Hematopoietic multipotent progenitor cell treated with erythropoietin and hydrocortisone succinate and interleukin-3 and kit ligand, for 4 days (in vitro differentiated cells): ENCODE measurements around the gene DLX2.

Source experiments
- DNase-seq: peaks from one replicate; pipeline ENCODE4 v3.0.0-alpha.2; 2015

The DLX2 gene

DNA sequence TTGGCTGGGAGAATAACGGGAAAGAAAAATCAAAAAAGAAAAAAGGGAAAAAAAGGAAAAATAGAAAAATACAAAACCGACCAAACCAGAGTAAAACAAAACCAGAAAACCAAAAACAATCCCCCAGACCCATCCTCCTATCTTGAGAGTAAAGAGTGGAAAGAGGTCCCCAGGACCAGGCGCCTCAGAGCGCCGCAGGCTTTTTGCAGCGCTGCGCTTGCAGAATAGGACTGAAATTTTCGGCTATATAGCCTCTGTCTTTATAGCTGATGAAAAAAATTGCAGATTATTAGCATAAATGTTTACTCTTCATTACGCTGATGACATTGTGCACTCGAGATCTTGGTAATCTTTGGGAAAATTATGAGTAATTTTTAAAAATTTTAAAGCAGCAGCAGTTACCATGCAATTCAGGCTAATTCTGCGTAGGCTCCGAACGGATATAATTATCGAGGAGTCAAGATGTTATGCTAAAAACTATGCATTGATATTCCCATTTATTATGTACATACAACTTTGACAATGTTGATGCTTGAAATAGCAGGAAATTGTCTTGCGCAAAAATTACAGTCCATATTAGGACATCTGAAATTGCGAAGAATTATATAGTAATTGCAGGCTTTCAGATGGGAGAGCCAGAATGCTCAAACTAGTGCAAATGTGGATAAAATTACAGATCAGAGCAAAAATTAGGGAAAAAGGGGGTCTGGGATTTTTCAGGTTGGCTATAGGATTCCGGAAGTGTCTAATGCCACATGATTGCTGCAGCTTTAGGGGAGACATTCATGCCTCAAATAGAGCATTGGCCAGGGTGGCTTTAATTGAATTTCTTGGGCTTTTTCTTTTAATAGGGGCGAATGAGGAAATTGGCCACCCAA lies 9.0 kb downstream of the DLX2 start:
- DNase-seq: no peak

DNA sequence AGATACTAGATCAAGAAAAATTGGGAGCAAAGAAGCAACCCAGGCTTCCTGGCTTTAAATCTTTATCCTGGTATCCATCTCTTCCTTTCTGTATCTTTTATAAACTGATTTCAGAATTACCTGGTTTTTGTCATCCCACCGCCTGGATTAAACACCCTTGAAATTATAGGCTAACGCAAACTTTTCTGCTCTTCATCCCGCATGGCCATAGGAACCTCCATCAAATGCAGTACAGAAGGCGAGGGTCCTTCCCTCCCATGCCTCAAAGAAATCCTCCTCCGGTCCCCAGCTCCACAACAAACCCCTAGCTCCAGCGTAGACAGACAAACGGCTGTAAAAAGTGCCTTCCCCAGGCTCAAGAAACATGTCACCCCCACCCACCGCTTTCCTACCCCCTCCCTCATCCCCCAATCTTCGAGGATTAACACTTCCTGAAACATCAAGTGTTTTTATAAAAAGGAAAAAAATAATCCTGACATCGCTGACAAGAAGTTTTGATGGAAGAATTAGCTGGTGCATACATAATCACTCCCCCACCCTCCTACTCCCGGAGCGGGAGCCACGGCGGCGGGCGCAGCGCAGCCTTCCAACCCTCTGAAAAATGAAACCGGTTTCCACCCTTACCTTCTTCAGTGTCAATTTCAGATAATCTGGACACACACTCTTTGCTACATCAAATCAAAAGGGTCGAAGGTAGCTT lies 9.8 kb downstream of the DLX2 start:
- DNase-seq: no peak

DNA sequence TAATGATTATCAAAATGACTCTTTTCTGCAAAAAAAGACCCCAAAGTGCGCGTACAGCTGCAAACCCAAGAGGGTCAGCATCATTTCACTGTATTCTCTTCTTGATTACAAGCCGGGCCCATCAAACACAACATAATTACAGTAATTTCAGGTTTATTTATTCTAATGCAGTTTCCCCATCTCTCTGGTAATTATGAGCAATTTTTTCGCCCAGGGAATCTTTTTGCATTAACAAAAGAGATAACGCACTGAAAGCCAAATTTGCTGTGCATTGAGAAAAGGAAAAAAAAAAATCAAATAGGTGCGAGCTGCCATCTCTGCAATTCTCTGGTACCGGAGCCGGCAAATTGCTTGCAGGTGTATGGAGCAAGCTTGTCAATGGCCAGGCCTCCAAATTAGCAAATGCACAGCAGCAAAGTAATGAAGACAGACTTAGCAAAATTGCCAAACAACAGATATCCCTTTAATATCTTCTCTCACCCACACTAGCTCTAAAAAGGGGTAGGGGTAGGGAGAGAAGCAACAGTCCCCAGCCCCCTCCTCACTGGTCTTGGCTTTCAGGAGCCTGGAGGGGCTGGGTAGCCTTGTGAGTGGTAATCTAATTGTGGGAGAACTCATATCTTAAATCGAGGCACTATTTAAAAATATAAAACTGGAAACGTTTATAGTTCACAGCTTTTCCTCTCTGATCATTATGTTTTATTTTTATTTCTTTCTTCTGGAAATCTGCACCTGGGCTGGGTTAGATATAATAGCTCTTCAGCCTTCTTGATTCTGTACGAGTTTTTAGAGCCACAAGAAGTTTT lies 10.7 kb downstream of the DLX2 start:
- no peak for DNase-seq

DNA sequence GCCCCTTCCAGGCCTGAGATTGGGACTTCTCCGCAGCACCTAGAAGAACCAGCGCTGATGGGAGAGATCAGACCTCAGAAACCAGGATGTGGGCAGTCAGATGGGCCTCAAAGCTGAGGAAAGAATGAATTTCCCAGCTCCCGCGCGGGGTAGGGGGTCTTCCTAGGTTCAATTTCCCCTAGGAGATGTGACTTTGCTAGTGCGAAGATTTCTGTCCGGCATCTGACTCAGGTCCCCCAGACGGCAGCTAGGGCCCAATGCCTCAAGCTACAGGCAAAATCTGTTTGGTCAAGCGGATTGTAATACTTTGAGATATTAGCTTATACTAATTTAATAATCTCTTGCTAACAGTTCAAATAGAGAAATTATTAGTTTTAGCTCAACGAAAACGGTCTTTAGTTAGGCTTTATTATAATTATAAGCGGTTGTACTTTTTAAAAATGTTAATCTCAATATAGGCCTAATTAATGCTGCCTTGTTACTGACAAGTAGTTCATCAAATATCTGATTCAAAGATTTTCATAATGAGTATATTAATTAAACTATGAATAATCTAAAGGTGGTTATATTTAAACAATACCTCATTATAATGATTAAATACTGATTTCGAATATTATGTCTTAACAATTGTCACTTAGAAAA lies 11.6 kb downstream of the DLX2 start:
- DNase-seq: no peak

DNA sequence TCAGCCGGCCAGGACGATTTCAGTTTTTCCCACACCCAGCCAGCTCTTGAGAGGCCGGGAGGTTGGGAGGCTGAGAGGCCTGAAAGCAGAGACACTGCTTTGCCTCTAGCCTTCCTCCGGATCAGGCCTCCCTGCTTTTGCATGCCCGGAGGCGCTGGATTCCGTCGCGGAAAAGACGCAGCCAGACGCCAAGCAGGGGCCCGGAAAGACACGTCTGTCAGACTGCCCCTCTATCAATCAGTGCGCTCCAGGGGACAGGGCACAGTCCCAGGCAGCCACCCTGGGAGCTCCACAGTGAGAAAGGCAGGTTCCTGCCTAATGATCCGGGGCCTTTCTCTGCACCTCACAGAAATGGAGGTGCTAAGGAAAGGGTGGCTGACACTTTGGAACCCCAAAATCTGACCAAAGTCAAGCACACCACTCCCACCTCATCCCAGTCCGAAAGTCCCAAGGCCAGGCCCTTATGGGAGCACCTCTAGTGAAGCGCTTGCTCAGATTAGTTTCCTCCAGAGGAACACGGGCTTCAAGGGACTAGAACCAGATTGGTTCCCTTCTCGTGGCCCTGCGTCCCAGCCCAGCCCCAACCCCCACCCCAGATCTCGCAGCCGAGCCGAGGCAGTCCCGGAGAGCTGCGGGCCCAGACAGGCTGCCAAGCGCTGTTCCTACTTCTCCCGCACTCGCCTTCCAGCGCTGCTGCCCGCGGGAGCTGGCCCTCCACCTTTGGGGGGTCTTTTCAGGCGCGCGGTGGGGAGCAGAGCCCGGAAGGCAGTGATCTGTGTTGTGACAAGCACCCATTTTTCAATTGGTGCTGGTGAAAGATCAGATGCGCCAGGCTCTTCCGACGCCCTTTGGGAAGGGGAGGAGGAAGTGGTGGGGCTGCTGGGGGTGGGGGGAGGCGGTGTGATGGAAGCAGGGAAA lies 12.4 kb downstream of the DLX2 start:
- no peak for DNase-seq

DNA sequence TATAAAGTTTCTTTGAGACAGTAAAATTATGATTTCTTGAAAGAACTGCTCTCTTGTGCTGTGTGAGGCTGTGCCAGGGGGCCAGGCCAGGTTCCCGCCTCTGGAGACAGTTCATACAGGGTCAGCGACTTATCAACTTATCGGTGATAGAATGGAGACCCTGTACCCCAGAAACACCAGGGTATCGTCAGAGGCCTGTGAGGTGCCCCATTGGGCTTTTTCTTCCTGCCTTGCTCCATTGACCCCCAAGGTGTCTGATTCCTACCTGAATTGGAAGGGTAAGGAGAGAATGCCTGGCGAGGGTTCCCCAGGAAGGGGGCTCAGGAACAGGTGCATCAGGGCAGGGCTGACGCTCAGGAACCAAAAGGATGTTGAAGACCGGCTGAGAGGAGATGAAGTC lies 13.1 kb downstream of the DLX2 start:
- no peak for DNase-seq

DNA sequence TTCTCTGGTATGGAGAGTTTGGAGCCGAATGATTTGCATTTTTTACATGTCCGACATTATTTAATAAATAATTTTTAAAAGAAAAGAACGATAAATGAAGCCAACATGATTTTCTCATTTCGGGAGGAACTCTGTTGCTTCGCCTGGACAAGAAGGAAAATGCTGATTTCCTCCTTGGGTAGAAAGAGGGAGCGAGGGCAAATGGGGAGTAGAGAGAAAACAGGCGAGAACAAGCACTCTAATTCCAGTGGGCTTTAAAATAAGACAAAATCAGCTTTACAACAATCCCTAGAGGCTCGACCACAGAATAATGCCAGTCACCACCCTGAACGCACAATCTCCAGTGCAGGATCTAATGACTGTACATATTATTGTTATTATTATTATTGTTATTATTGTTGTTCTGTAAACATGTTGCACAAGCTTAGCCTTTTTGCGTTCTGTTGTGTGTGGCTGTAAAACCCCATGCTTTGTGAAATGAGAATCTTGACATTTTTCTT lies 13.6 kb downstream of the DLX2 start:
- no peak for DNase-seq

DNA sequence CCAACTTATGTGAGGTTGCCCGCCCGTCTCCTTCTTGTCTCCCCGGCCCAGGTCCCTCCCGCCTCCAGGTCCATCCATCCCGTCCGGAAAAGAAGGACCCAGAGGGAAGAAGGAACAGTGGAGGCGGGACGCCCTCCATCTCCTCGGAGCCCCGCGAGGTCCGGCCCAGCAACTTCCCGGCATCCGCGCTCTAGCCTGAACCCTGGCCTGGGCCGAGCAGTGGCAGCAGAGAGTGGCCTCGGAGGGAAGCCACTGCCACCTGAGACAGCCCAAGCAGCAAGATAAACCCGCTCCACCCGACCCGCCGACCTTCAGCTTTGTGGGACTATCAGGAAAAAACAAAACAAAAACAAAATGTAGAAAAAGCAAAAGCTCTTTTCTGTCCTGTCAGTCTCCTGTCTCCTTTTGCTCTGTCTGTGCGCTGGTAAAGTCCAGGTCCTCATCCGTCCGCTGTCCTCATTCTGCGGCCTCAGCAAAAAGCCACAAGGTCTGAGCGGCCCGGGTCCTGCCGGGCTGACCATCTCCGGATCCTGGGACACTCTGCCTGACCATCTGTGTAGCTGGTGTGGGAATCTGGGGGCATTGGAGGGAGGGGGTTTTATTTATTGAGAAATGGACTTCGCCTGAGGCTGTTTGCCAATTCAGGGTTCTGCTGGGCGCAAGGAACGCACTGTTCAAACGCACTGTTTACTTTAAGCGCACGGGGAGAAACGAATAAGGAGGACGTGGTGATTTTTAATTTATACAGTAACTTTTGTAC lies 14.3 kb downstream of the DLX2 start:
- no peak for DNase-seq

DNA sequence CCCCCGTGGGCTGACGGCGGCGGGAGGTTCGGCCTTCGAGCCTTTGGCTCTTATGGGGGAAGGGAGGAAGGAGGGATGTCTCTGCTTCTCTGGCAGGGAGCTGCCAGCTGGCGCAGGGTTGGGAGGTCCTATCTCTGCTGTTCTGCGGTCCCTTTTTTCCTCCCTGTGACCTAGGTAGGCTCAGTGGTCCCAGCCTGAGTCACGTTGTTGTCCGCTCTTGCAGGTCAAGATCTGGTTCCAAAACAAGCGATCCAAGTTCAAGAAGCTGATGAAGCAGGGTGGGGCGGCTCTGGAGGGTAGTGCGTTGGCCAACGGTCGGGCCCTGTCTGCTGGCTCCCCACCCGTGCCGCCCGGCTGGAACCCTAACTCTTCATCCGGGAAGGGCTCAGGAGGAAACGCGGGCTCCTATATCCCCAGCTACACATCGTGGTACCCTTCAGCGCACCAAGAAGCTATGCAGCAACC lies 14.9 kb downstream of the DLX2 start:
- no peak for DNase-seq

DNA sequence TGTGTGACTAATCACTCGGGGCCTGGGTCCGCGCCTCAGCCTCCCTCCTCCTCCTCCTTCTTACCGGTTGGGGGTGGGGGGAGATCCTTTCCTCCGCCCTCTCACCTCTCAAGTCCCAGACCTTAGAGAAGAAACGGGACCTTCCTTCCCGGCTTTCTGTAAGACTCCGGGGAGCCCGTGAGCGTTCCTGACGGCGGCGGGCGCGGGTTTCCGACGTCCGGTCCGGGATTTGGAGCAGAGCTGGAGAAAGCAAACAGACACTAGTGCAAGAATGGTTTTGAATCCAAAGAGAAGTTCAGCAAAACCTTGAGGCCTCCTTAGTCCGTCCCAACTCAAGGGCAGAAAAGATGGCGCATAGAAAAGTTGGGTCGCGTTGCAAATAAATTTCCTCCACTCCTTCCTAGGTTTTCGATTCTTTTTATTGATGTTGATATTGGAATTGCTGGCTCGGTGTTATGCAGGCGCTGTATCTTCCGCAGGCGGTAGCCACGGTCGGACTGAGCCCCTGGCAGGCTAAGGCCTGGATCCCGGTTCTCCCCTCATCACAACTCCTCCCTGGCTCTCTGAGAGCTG lies 15.4 kb downstream of the DLX2 start:
- DNase-seq: no peak

DNA sequence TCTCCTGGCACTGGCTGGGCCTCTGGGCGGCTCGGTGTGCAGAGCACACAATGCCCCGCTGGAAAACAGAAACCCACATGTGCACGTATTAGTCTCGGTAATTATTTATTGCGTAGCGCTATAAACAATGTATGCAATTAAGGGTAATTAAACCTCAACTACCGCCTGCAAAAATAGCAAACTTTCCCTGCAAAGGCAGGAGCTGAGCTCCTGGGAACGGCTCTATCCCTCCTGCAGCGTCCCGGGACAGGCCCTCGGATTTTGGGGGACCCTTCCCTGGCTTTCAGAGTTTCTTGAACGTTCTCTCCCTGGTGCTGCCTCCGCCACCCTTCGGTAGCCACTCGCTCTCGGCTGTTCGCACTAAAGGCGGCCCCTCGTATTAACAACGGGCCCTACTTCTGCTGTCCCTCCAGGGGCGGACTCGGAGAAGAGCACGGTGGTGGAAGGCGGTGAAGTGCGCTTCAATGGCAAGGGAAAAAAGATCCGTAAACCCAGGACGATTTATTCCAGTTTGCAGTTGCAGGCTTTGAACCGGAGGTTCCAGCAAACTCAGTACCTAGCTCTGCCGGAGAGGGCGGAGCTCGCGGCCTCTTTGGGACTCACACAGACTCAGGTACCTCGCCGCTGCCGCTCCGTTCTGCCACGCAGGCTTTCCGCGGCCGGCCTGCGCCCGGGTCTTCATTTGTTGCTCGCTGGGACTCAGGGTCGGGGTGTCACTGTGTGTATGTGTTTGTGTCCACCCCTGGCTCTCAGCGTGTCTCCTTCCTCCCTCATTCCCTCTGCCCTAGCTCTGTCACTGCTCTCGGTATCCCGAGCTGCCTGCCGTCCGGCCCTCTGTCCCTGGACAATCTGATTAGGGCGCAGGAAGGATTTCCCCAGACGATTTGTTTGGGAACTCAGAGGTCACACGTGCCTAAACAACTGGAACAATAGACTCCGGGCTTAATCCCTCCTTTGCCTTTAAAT lies 16.2 kb downstream of the DLX2 start:
- DNase-seq: peak; percentile 67

DNA sequence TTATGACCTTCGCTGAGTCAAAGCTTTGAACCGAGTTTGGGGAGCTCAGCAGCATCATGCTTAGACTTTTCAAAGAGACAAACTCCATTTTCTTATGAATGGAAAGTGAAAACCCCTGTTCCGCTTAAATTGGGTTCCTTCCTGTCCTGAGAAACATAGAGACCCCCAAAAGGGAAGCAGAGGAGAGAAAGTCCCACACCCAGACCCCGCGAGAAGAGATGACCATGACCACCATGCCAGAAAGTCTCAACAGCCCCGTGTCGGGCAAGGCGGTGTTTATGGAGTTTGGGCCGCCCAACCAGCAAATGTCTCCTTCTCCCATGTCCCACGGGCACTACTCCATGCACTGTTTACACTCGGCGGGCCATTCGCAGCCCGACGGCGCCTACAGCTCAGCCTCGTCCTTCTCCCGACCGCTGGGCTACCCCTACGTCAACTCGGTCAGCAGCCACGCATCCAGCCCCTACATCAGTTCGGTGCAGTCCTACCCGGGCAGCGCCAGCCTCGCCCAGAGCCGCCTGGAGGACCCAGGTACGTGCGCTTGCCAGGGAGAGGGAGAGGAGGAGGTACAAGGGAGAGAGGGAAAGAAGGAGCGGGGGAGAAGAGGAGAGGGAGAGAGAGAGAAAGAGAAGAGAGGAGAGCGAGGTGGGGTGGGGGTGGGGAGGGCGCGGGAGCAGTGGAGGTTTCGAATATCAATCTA lies 17.1 kb downstream of the DLX2 start, which contains the start of gene DLX1:
Gene DLX1, plus strand, starts transcription at position 48 of the 700 bp plus-strand sequence. Its CDS starts 171 bp downstream, at position 219.
- DNase-seq: no peak

DNA sequence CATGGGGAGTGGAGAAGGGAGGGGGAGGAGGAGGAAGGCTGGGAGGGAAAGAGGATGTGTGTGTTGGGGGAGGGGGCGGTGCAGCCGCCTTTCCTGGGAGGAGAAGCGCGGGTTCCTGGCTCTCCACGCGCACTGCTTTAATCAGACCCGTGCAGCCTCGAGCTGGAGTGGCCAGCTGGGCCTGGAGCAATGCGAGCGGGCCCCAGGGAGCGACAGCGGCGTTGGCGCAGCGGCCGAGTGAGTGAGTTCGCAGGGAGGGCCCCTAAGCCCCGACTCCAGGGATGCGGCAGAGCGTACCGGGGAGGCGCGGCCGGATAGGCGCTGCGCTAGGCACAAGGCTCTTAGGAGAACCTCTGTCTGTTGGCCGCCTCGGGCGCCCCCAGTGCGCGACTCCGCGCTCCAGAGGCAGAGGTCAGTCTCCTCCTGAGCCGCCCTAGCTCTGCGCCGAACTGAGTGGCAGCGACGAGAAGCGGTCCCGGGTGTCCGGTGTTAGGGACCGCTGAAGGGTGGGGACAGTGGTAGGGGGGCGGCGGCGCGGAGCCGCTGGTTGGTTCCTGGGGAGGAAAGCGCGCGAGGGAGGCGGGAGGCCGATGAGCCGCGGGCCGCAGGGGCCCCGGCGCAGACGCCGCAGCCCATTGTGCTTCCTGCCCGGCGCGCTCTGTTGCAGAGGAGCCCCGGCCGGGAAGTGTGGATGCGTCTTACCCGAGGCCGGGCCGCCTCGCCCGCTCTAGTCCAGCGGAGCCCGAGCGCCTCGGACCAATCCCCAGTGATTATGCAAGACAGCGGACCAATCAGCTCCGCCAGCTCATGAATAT lies 17.8 kb downstream of the DLX2 start:
- DNase-seq: peak; percentile 94

DNA sequence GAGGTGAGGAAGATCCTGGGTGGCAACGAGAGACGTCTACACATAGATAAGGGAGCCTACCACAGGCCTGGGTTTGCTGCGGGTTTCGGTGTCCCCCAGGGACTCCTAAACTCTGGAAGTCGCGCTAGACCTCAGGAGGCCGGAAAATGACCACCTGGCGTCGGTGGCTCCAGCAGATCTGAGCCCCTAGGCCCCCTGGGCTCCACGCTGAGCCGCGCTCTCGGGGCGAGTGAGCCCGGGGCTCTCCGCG lies 18.4 kb downstream of the DLX2 start:
- DNase-seq: peak; percentile 55

DNA sequence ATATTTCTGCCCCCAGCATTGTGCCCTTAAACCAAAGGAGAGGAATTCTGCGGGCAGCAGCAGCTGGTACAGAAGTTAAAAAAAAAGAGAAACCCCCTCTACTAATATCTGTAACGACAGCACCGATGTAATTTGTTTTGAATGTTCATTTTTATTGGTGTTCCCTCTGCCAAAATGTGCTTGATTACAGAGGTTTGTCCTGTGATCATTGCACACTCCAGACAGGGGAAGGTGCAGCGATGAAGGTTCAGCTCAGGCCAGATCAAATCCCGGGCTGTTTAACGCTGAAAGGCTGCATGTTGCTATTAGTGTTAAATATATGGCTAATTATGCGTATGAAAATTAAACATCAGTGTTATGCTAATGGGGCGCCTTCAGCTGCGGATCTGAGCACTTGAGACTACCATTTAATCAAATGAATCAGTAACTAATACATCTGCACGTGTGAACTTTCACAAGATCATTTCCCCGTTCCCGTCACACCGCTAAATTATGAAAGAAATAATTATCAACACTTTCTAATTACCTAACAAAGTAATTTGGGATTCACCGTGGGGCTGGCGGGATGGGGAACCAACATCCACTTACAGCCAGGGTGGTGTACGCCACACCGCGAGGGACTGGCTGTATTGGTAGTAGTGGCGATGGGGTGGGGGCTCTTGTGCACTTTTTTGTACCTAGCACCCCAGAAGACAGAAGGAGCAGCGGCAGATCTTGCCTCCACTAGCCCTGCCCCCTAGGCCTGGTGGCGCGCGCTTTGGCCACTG lies 18.9 kb downstream of the DLX2 start:
- DNase-seq: no peak

DNA sequence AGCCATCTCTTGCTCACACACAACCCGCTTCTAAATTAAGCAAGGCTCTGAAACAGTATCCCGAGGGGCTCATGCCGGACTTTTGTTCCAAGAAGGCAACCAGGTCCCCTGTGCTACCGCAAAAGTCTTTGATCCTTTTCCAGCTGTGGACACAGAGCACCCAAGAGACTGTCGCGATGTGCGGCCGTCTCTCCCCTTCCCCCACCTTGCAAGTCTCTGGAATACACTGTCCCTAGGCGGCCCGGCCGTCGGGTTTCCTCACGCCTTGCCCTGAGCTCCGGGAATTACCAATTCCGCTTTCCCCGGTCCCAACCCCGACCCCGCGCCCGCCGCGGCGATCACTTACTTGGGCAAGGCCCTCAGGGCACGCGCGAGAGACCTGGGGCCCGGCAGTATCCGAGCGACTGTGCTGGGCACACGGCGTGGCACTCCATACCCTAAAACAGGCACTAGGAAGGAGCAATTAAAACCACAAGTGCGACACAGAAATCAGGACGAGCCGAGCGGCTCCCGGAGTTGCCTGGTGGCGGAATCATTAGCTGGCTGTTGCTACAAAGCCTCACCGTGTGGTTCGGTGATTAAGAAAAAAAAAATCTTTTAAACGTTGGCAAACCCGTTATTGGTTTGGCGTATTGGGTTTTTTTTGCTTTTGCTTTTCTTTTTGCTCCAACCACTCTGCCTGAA lies 19.6 kb downstream of the DLX2 start:
- DNase-seq: no peak
